ENCODE data around the gene GIMAP5.

GRCh38 chr7:150733482-150734095 is 3.6 kb upstream of the GIMAP5 start:
- no peak for TF ChIP-seq EZH2phosphoT487 (IDR thresholded peaks at IDR 0.05; ENCODE audit: borderline replicate concordance, low read depth)
- TF ChIP-seq, protein P1, sequence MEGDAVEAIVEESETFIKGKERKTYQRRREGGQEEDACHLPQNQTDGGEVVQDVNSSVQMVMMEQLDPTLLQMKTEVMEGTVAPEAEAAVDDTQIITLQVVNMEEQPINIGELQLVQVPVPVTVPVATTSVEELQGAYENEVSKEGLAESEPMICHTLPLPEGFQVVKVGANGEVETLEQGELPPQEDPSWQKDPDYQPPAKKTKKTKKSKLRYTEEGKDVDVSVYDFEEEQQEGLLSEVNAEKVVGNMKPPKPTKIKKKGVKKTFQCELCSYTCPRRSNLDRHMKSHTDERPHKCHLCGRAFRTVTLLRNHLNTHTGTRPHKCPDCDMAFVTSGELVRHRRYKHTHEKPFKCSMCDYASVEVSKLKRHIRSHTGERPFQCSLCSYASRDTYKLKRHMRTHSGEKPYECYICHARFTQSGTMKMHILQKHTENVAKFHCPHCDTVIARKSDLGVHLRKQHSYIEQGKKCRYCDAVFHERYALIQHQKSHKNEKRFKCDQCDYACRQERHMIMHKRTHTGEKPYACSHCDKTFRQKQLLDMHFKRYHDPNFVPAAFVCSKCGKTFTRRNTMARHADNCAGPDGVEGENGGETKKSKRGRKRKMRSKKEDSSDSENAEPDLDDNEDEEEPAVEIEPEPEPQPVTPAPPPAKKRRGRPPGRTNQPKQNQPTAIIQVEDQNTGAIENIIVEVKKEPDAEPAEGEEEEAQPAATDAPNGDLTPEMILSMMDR (IDR thresholded peaks at IDR 0.05): no peak
- TF ChIP-seq YY1 (IDR thresholded peaks at IDR 0.05; ENCODE audit: low read depth): no peak
- TF ChIP-seq EP300 (IDR thresholded peaks at IDR 0.05; ENCODE audit: borderline replicate concordance in 1 of 2, low read depth in 1 of 2, low read length in 1 of 2): no peak
- no peak for TF ChIP-seq SMC3 (IDR thresholded peaks at IDR 0.05; ENCODE audit: low read depth, low read length)
- no peak for TF ChIP-seq CHD2 (IDR thresholded peaks at IDR 0.05; ENCODE audit: low read length, partially characterized antibody)
- no peak for TF ChIP-seq RCOR1 (IDR thresholded peaks at IDR 0.05; ENCODE audit: low read length)
- TF ChIP-seq SIN3A (IDR thresholded peaks at IDR 0.05; ENCODE audit: borderline replicate concordance, low read depth, low read length): no peak
- no peak for TF ChIP-seq GATA2 (CRISPR knock-in tag; IDR thresholded peaks at IDR 0.05)
